Body of pancreas (tissue), 4 donors: Measurements from ENCODE around the gene SESTD1. TPM values are rescaled to one million over a fixed set of nuclear protein-coding genes. Genes with fewer than 3 reads are reported as not detected.
A peak's percentile ranks its signal among the peaks of the same experiment; 100 is the strongest.
"Not testable (repeated sequence)": the region's sequence is repeated elsewhere in the genome, so short reads cannot be mapped to it uniquely, and the experiment has no call there.

Source experiments
- ATAC-seq: fragments of 150-250 bp; one replicate; pipeline ENCODE4 v1.9.1; 2016
- DNase-seq, 4 donors: peaks; one replicate each; pipeline ENCODE4 v3.0.0-alpha.2; 2019
- H3K27ac ChIP-seq, 4 donors: fragments of 200-600 bp; sonication (generic); 1 replicate in 3 of 4; 2 replicates in 1 of 4; pipeline versions ENCODE4 v1.5.1 to v1.6.1; 2016 to 2019; ENCODE audit warnings: mild to moderate bottlenecking in 1 of 4, mixed read lengths in 1 of 4, moderate library complexity in 1 of 4
- H3K27me3 ChIP-seq, 2 donors: fragments of 200-600 bp; sonication (generic); one replicate each; pipeline ENCODE4 v1.6.0; 2016; ENCODE audit warnings: mild to moderate bottlenecking in 1 of 2
- H3K36me3 ChIP-seq, 2 donors: fragments of 200-600 bp; sonication (generic); replicated peaks in 1 of 2; 2 replicates each; pipeline ENCODE4 v1.5.1; 2016; ENCODE audit warnings: low read depth in 2 of 2; ENCODE audit not compliant: insufficient read depth in 1 of 2
- H3K4me1 ChIP-seq: fragments of 200-600 bp; sonication (generic); one replicate; pipeline ENCODE4 v1.6.0; 2016
- H3K4me3 ChIP-seq, 2 donors: fragments of 200-600 bp; sonication (generic); 1 replicate in 1 of 2; 2 replicates in 1 of 2; pipeline ENCODE4 v1.5.1; 2016 to 2019
- H3K9me3 ChIP-seq, 3 donors: fragments of 200-600 bp; sonication (generic); 1 replicate in 2 of 3; 2 replicates in 1 of 3; pipeline ENCODE4 v1.5.1; 2016
- POLR2A ChIP-seq, 3 donors: fragments of 450-650 bp; IDR thresholded peaks; one replicate each; pipeline ENCODE4 v1.6.1; 2016; ENCODE audit warnings: antibody characterized with exemption in 3 of 3, mild to moderate bottlenecking in 2 of 3
- WGBS, 2 donors: methylation state at CpG; one replicate each; pipeline ENCODE4 v1.1.5; 2017; 5-methylcytosine and 5-hydroxymethylcytosine counted together
- intact Hi-C: fragments of 100-400 bp; cut with DNase I; formaldehyde crosslinking; loops from one replicate; pipeline ENCODE4 v1.15.1; 2023
- total RNA-seq, 2 donors: library from RNA; depleted of rRNA; stranded (reverse); fragments of >200 nt; gene quantifications; one replicate each; pipeline ENCODE4 v1.1.0, GENCODE V29; 2016
- TF ChIP-seq, protein P1 (sequence below), 7 experiments: fragments of 450-650 bp in 4 of 7; fragments of 200-600 bp in 3 of 7; sonication (generic) in 3 of 7; IDR thresholded peaks; one replicate each; pipeline ENCODE4 v1.5.1; 2016 to 2019; ENCODE audit warnings: antibody characterized with exemption in 7 of 7

Gene SESTD1
- total RNA-seq, 2 donors from 2014 or later = 13.2 to 24.4 TPM

DNA sequence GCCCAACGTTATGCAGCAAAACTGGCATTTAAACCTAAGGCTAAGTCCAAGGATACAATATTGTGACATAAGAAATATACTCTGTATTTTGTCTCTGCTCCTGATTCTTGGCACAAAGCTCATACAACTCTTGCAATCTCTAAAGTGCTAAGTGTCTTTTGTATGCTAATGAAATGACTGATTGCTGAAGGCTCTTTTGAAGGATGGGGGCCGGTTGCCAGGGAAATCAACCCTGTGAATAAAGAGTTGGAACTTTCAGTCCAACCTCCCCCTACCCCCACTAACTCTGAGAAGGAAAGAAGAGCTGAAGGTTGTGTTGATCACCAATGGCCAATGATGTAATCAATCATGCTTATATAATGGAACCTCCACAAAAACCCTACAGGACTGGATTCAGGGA lies 40.3 kb downstream of the SESTD1 start:
- TF ChIP-seq POLR2A (IDR thresholded peaks at IDR 0.05) = no peak
- TF ChIP-seq, protein P1, sequence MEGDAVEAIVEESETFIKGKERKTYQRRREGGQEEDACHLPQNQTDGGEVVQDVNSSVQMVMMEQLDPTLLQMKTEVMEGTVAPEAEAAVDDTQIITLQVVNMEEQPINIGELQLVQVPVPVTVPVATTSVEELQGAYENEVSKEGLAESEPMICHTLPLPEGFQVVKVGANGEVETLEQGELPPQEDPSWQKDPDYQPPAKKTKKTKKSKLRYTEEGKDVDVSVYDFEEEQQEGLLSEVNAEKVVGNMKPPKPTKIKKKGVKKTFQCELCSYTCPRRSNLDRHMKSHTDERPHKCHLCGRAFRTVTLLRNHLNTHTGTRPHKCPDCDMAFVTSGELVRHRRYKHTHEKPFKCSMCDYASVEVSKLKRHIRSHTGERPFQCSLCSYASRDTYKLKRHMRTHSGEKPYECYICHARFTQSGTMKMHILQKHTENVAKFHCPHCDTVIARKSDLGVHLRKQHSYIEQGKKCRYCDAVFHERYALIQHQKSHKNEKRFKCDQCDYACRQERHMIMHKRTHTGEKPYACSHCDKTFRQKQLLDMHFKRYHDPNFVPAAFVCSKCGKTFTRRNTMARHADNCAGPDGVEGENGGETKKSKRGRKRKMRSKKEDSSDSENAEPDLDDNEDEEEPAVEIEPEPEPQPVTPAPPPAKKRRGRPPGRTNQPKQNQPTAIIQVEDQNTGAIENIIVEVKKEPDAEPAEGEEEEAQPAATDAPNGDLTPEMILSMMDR (IDR thresholded peaks at IDR 0.05) = no peak
- DNase-seq (no peak), ATAC-seq (no peak)
- no peaks in the 10 kb centered on the region for H3K27me3 ChIP-seq
- H3K4me1 ChIP-seq = peaks cover 33% of the 10 kb centered on the region
- H3K9me3 ChIP-seq = no peaks in the 10 kb centered on the region
- 52 to 58% methylated on average over 2 of the region's 2 CpGs for WGBS, 2 donors
- intact Hi-C loops = no loop called here
- no peak overlapping the region for H3K4me3 ChIP-seq
- H3K36me3 ChIP-seq = no peaks in the 10 kb centered on the region
- H3K27ac ChIP-seq = no peak overlapping the region

DNA sequence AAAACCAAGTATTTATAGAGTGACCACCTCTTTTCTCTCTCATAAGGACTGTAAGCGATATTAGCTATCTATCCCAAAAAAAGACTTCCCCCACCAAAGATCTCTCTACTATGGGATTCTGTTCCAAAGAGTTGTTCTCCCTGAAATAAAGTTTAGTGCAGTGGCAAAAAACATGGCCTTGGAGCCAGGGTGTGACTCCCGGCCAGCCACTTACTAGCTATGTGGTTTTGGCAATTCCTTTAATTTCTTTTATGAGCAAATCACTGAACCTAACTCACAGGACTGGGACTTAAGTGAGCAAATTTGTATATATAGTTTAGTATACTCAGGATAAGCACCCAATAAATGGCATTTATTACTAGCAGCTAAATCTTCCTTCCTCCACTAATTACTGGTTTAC lies 42.6 kb downstream of the SESTD1 start:
- intact Hi-C loops = no loop called here
- Histone ChIP-seq H3K27me3 (no peaks in the 10 kb centered on the region), H3K27ac (no peak overlapping the region), H3K4me3 (no peak overlapping the region), H3K9me3 (no peaks in the 10 kb centered on the region), H3K36me3 (no peaks in the 10 kb centered on the region), H3K4me1 (peaks cover 23% of the 10 kb centered on the region)
- DNase-seq (no peak), ATAC-seq (no peak)
- WGBS, 2 donors = 82 to 83% methylated on average over 2 of the region's 2 CpGs
- no peak for TF ChIP-seq POLR2A (IDR thresholded peaks at IDR 0.05)
- TF ChIP-seq, protein P1 (IDR thresholded peaks at IDR 0.05) = no peak

DNA sequence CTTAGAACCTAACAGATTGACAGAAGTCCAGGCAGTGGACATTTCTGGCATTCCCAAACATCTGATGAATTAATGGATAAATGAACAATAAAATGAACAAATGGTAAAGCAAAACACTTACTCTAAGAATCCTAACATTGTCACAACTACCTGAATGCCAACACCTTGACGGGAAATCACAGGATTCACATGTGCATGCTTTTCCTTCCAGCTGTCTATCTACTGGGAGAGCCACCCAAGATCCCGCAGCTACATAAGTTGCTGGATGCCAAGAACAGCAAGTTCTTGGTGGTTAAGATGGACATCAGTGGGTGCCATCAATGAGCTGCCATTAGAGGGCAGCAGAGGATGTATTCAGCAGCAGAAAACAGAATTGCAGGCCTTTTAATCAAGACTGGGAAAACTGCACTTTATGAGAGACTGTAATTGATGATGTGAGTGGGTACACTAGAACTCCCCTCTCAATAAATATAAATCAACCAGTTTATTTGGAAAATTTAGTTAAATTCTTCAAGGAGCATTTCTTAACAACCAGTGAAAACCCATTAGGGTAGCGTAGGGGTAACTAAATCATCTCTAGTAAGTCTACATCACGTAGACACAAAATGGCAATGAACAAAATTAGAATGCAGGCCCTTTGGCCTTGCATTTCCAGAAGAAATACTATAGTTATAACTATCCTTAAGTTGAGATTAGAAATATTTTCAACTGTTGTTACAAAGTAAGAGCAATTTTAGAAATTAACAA lies 45.6 kb downstream of the SESTD1 start:
- WGBS, 2 donors = 51% methylated on average over 4 of the region's 4 CpGs
- intact Hi-C loops = no loop called here
- no peaks in the 10 kb centered on the region for H3K27me3 ChIP-seq
- peaks cover 0 to 4% (median 0%) of the 10 kb centered on the region in 3 donors for H3K9me3 ChIP-seq
- H3K4me3 ChIP-seq = no peak overlapping the region
- H3K36me3 ChIP-seq = no peaks in the 10 kb centered on the region
- TF ChIP-seq, protein P1 (IDR thresholded peaks at IDR 0.05) = peak; percentile 65 to 84 (median 80)
- TF ChIP-seq POLR2A (IDR thresholded peaks at IDR 0.05) = no peak
- peaks cover 7% of the 10 kb centered on the region for H3K4me1 ChIP-seq
- H3K27ac ChIP-seq = no peak overlapping the region
- ATAC-seq = peak; percentile 82
- peak; percentile 74 to 83 (median 80) for DNase-seq

DNA sequence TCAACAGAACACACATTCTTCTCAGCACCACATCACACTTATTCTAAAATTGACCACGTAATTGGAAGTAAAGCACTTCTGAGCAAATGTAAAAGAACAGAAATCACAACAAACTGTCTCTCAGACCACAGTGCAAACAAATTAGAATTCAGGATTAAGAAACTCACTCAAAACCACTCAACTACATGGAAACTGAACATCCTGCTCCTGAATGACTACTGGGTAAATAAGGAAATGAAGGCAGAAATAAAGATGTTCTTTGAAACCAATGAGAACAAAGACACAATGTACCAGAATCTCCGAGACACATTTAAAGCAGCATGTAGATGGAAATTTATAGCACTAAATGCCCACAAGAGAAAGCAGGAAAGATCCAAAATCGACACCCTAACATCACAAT lies 50.0 kb downstream of the SESTD1 start:
- WGBS, 2 donors = 93% methylated on average over 3 of the region's 3 CpGs; no CpG with 5 or more reads in 1 of the 2 donors
- DNase-seq, H3K36me3 ChIP-seq, H3K4me1 ChIP-seq, intact Hi-C loops, ATAC-seq, H3K27ac ChIP-seq, H3K4me3 ChIP-seq, H3K27me3 ChIP-seq, H3K9me3 ChIP-seq: not testable (repeated sequence)

DNA sequence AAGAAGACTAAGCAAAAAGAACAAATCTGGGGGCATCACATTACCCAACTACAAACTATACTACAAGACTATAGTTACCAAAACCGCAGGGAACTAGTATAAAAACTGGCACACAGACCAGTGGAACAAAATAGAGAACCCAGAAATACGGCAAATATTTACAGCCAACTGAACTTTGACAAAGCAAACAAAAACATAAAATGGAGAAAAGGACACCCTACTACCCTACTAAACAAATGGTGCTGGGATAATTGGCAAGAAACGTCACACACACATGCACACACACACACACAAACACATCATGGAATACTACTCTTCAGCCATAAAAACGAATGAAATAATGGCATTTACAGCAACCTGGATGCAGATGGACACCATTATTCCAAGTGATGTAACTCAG lies 53.3 kb downstream of the SESTD1 start:
- Histone ChIP-seq H3K4me1 (peaks cover 6% of the 10 kb centered on the region), H3K9me3 (peaks cover 0 to under 1% (median 0%) of the 10 kb centered on the region in 3 donors), H3K4me3 (no peak overlapping the region), H3K27me3 (no peaks in the 10 kb centered on the region), H3K36me3 (no peaks in the 10 kb centered on the region), H3K27ac (no peak overlapping the region)
- DNase-seq = no peak
- intact Hi-C loops = no loop called here
- ATAC-seq = no peak
- WGBS, 2 donors = 74% methylated on average over 4 of the region's 4 CpGs; no CpG with 5 or more reads in 1 of the 2 donors
- TF ChIP-seq, protein P1 (IDR thresholded peaks at IDR 0.05) = no peak
- TF ChIP-seq POLR2A (IDR thresholded peaks at IDR 0.05) = no peak

DNA sequence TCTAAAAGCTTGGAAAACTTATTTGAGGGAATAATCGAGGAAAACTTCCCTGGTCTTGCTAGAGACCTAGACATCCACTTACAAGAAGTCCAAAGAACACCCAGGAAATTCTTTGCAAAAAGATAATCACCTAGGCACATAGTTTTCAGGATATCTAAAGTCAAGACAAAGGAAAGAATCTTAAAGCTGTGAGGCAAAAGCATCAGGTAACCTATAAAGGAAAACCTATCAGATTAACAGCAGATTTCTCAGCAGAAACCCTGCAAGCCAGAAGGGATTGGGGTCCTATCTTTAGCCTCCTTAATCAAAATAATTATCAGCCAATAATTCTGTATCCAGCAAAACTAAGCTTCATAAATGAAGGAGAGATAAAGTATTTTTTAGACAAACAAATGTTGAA lies 56.4 kb downstream of the SESTD1 start:
- H3K27ac ChIP-seq, DNase-seq, H3K27me3 ChIP-seq, H3K36me3 ChIP-seq, H3K9me3 ChIP-seq, intact Hi-C loops, H3K4me1 ChIP-seq, ATAC-seq, H3K4me3 ChIP-seq: not testable (repeated sequence)
- WGBS, 2 donors = 100% methylated on average over 1 of the region's 1 CpG; no CpG with 5 or more reads in 1 of the 2 donors
